ENCODE measurements around the gene GPC1.

Gene GPC1

GRCh38 chr2:240444464-240444863 is 9.0 kb downstream of the GPC1 start:
- DNase-seq = no peak

- no peak for DNase-seq
Observed at GRCh38 chr2:240445961-240446663, 10.6 kb downstream of the GPC1 start.

- no peak for DNase-seq
Observed at GRCh38 chr2:240446664-240447175, 11.3 kb downstream of the GPC1 start.

GRCh38 chr2:240447331-240447730 is 11.9 kb downstream of the GPC1 start:
- DNase-seq = no peak

GRCh38 chr2:240447934-240448333 is 12.5 kb downstream of the GPC1 start:
- no peak for DNase-seq

- no peak for DNase-seq
Observed at GRCh38 chr2:240448387-240449274, 13.2 kb downstream of the GPC1 start.

- no peak for DNase-seq
Observed at GRCh38 chr2:240449764-240450531, 14.5 kb downstream of the GPC1 start.

GRCh38 chr2:240450532-240451107 is 15.2 kb downstream of the GPC1 start:
- DNase-seq = no peak

GRCh38 chr2:240451108-240451611 is 15.7 kb downstream of the GPC1 start:
- DNase-seq = no peak

- no peak for DNase-seq
Observed at GRCh38 chr2:240451791-240452461, 16.5 kb downstream of the GPC1 start.

GRCh38 chr2:240452462-240453256 is 17.2 kb downstream of the GPC1 start:
- DNase-seq = no peak

- no peak for DNase-seq
Observed at GRCh38 chr2:240453461-240454105, 18.1 kb downstream of the GPC1 start.

GRCh38 chr2:240454106-240454901 is 18.8 kb downstream of the GPC1 start:
- no peak for DNase-seq

GRCh38 chr2:240455272-240455646 is 19.8 kb downstream of the GPC1 start:
- DNase-seq = no peak

- no peak for DNase-seq
Observed at GRCh38 chr2:240455647-240456446, 20.4 kb downstream of the GPC1 start.

GRCh38 chr2:240456447-240457222 is 21.2 kb downstream of the GPC1 start:
- DNase-seq = no peak

GRCh38 chr2:240457223-240458043 is 22.0 kb downstream of the GPC1 start:
- no peak for DNase-seq

Measured in activated effector memory CD4-positive, alpha-beta T cell treated with Interleukin-2 at 50 U/mL for 16 hours (primary cell).